GM23248 (cell line): Measurements from ENCODE around the gene PIEZO2. TPM values are rescaled to one million over a fixed set of nuclear protein-coding genes. Genes with fewer than 3 reads are reported as not detected.

ENCODE experiments used
- DNase-seq: peaks from one replicate; pipeline ENCODE4 v3.0.0-alpha.2; 2015
- H2AFZ ChIP-seq: fragments of 200-600 bp; sonication (generic); 2 replicates; pipeline ENCODE4 v1.6.1; 2016; ENCODE audit warnings: antibody characterized with exemption
- H3F3A ChIP-seq: fragments of 200-600 bp; sonication (generic); 2 replicates; pipeline ENCODE4 v1.6.1; 2016; ENCODE audit warnings: mild to moderate bottlenecking, antibody characterized with exemption, mixed run types; ENCODE audit not compliant: insufficient read depth
- H3K27ac ChIP-seq: fragments of 200-600 bp; sonication (generic); 2 replicates; pipeline ENCODE4 v1.5.1; 2016; ENCODE audit warnings: mild to moderate bottlenecking
- H3K27me3 ChIP-seq: fragments of 200-600 bp; sonication (generic); replicated peaks from 2 replicates; pipeline ENCODE4 v1.6.1; 2016; ENCODE audit warnings: mild to moderate bottlenecking; ENCODE audit not compliant: insufficient read depth
- H3K36me3 ChIP-seq: fragments of 200-600 bp; sonication (generic); 2 replicates; pipeline ENCODE4 v1.6.1; 2016; ENCODE audit warnings: low read depth, mild to moderate bottlenecking
- H3K4me1 ChIP-seq: fragments of 200-600 bp; sonication (generic); 2 replicates; pipeline ENCODE4 v1.6.1; 2016; ENCODE audit warnings: mild to moderate bottlenecking; ENCODE audit not compliant: insufficient read depth
- H3K4me2 ChIP-seq: fragments of 200-600 bp; sonication (generic); one replicate; pipeline ENCODE4 v1.6.1; 2016; ENCODE audit warnings: mild to moderate bottlenecking; ENCODE audit not compliant: unreplicated experiment
- H3K4me3 ChIP-seq: fragments of 200-600 bp; sonication (generic); 2 replicates; pipeline ENCODE4 v1.5.1; 2016; ENCODE audit warnings: mild to moderate bottlenecking
- H3K79me2 ChIP-seq: fragments of 200-600 bp; sonication (generic); 2 replicates; pipeline ENCODE4 v1.6.1; 2016; ENCODE audit warnings: mild to moderate bottlenecking; ENCODE audit not compliant: insufficient read depth
- H3K9ac ChIP-seq: fragments of 200-600 bp; sonication (generic); 2 replicates; pipeline ENCODE4 v1.6.1; 2016; ENCODE audit warnings: mild to moderate bottlenecking
- H3K9me2 ChIP-seq: fragments of 200-600 bp; sonication (generic); 2 replicates; pipeline ENCODE4 v1.6.1; 2016; ENCODE audit warnings: mixed run types, mild to moderate bottlenecking, moderate library complexity; ENCODE audit not compliant: insufficient read depth
- H3K9me3 ChIP-seq: fragments of 200-600 bp; sonication (generic); one replicate; pipeline ENCODE4 v1.6.1; 2017; ENCODE audit warnings: low read depth
- H4K20me1 ChIP-seq: fragments of 200-600 bp; sonication (generic); 2 replicates; pipeline ENCODE4 v1.6.0; 2016; ENCODE audit not compliant: insufficient read depth
- EZH2 ChIP-seq: fragments of 200-600 bp; sonication (generic); IDR thresholded peaks from 2 replicates; pipeline ENCODE4 v1.6.1; 2018; ENCODE audit warnings: antibody characterized with exemption, mild to moderate bottlenecking; ENCODE audit not compliant: insufficient read depth, poor library complexity, severe bottlenecking
- EZH2phosphoT487 ChIP-seq: fragments of 200-600 bp; sonication (generic); IDR thresholded peaks from 2 replicates; pipeline ENCODE4 v1.6.1; 2018; ENCODE audit warnings: antibody characterized with exemption, moderate library complexity, mild to moderate bottlenecking, low read depth; ENCODE audit not compliant: insufficient read depth
- WGBS, 2 experiments: methylation state at CpG; one replicate each; pipeline ENCODE4 v1.1.6; 2015 to 2017; ENCODE audit warnings: low lambda C conversion rate in 2 of 2, low coverage in 1 of 2; ENCODE audit errors: missing lambda C conversion rate in 2 of 2; 5-methylcytosine and 5-hydroxymethylcytosine counted together
- in situ Hi-C: fragments of 300-500 bp; cut with MboI; formaldehyde crosslinking; loops from 2 replicates; pipeline ENCODE4 v1.15.0; 2020
- polyA plus RNA-seq: library from polyadenylated mRNA; unstranded; fragments of >200 nt; fragmentation: Nextera tagmentation; extraction: Ambion mirVana; gene quantifications from 2 replicates; pipeline ENCODE4 v1.2.1, GENCODE V29; 2016
- total RNA-seq: library from RNA; depleted of rRNA; stranded (reverse); fragments of >200 nt; shearing (Covaris generic); gene quantifications from 2 replicates; pipeline ENCODE4 v1.2.3, GENCODE V29; 2014

PIEZO2 gene
- total and polyA plus RNA-seq, 2 experiments from 2014 or later, result 0.93 to 1.5 TPM

- DNase-seq, result no peak
- Histone ChIP-seq H2AFZ (no peak overlapping the region), H3K9ac (no peak overlapping the region), H3F3A (no peaks in the 10 kb centered on the region), H3K9me3 (no peaks in the 10 kb centered on the region), H3K4me1 (no peaks in the 10 kb centered on the region), H3K4me3 (no peak overlapping the region), H4K20me1 (no peaks in the 10 kb centered on the region), H3K79me2 (no peaks in the 10 kb centered on the region), H3K9me2 (no peaks in the 10 kb centered on the region), H3K4me2 (no peak overlapping the region), H3K27me3 (no peaks in the 10 kb centered on the region), H3K36me3 (no peaks in the 10 kb centered on the region), H3K27ac (no peak overlapping the region)
- TF ChIP-seq EZH2phosphoT487 (no peak), EZH2 (no peak)
- in situ Hi-C loops, result no loop called here
- 58 to 63% methylated on average over 3 of the region's 3 CpGs for WGBS, 2 experiments
These were observed 363.6 kb downstream of the PIEZO2 start for GRCh38 chr18:10785798-10786197.

- WGBS, 2 experiments, result 61 to 63% methylated on average over 7 of the region's 7 CpGs
- Histone ChIP-seq H3K79me2 (no peaks in the 10 kb centered on the region), H3K27me3 (no peaks in the 10 kb centered on the region), H3K9me3 (no peaks in the 10 kb centered on the region), H3K9me2 (no peaks in the 10 kb centered on the region), H3K4me3 (no peak overlapping the region), H3F3A (no peaks in the 10 kb centered on the region), H3K4me1 (no peaks in the 10 kb centered on the region), H3K27ac (no peak overlapping the region), H3K36me3 (no peaks in the 10 kb centered on the region), H3K9ac (no peak overlapping the region), H3K4me2 (no peak overlapping the region), H2AFZ (no peak overlapping the region), H4K20me1 (no peaks in the 10 kb centered on the region)
- no peak for TF ChIP-seq EZH2phosphoT487
- TF ChIP-seq EZH2, result no peak
- in situ Hi-C loops, result no loop called here
- no peak for DNase-seq
These were observed 364.7 kb downstream of the PIEZO2 start for GRCh38 chr18:10784596-10785202.

- no peaks in the 10 kb centered on the region for H3F3A ChIP-seq
- H3K4me3 ChIP-seq, result no peak overlapping the region
- H3K9me3 ChIP-seq, result no peaks in the 10 kb centered on the region
- H2AFZ ChIP-seq, result no peak overlapping the region
- no peaks in the 10 kb centered on the region for H4K20me1 ChIP-seq
- in situ Hi-C loops, result no loop called here
- no peak overlapping the region for H3K4me2 ChIP-seq
- H3K27me3 ChIP-seq, result no peaks in the 10 kb centered on the region
- no peak overlapping the region for H3K9ac ChIP-seq
- 62 to 64% methylated on average over 5 of the region's 5 CpGs for WGBS, 2 experiments
- no peaks in the 10 kb centered on the region for H3K9me2 ChIP-seq
- no peak for DNase-seq
- H3K4me1 ChIP-seq, result no peaks in the 10 kb centered on the region
- no peaks in the 10 kb centered on the region for H3K79me2 ChIP-seq
- no peaks in the 10 kb centered on the region for H3K36me3 ChIP-seq
- no peak overlapping the region for H3K27ac ChIP-seq
- TF ChIP-seq EZH2phosphoT487 (no peak), EZH2 (no peak)
These were observed 365.4 kb downstream of the PIEZO2 start for GRCh38 chr18:10783941-10784340.

GRCh38 chr18:10776493-10776892 lies 372.9 kb downstream of the PIEZO2 start:
- Histone ChIP-seq H3K9me3 (no peaks in the 10 kb centered on the region), H3K27me3 (peaks cover 9% of the 10 kb centered on the region; the same call in 1 of the 2 replicates), H3K27ac (no peak overlapping the region), H3K4me1 (no peaks in the 10 kb centered on the region), H2AFZ (no peak overlapping the region), H3K36me3 (no peaks in the 10 kb centered on the region), H3K79me2 (no peaks in the 10 kb centered on the region), H3K4me3 (no peak overlapping the region), H4K20me1 (no peaks in the 10 kb centered on the region), H3K4me2 (no peak overlapping the region), H3F3A (no peaks in the 10 kb centered on the region), H3K9ac (no peak overlapping the region), H3K9me2 (no peaks in the 10 kb centered on the region)
- 60 to 63% methylated on average over 6 of the region's 6 CpGs for WGBS, 2 experiments
- DNase-seq, result no peak
- in situ Hi-C loops, result no loop called here
- no peak for TF ChIP-seq EZH2
- TF ChIP-seq EZH2phosphoT487, result no peak

GRCh38 chr18:10775026-10775425 lies 374.3 kb downstream of the PIEZO2 start:
- no peaks in the 10 kb centered on the region for H3K79me2 ChIP-seq
- H4K20me1 ChIP-seq, result no peaks in the 10 kb centered on the region
- H3K27ac ChIP-seq, result no peak overlapping the region
- in situ Hi-C loops, result no loop called here
- no peaks in the 10 kb centered on the region for H3K4me1 ChIP-seq
- H3K36me3 ChIP-seq, result no peaks in the 10 kb centered on the region
- TF ChIP-seq EZH2 (no peak), EZH2phosphoT487 (no peak)
- H2AFZ ChIP-seq, result no peak overlapping the region
- no peak for DNase-seq
- H3K27me3 ChIP-seq, result peaks cover 9% of the 10 kb centered on the region; the same call in 1 of the 2 replicates
- 67 to 69% methylated on average over 5 of the region's 5 CpGs for WGBS, 2 experiments
- no peaks in the 10 kb centered on the region for H3K9me2 ChIP-seq
- no peak overlapping the region for H3K4me2 ChIP-seq
- no peak overlapping the region for H3K9ac ChIP-seq
- no peaks in the 10 kb centered on the region for H3K9me3 ChIP-seq
- H3K4me3 ChIP-seq, result no peak overlapping the region
- no peaks in the 10 kb centered on the region for H3F3A ChIP-seq
